ENCODE measurements around the gene NMU.
"Not testable (repeated sequence)": the region's sequence is repeated elsewhere in the genome, so short reads cannot be mapped to it uniquely, and the experiment has no call there.

Gene NMU, protein sequence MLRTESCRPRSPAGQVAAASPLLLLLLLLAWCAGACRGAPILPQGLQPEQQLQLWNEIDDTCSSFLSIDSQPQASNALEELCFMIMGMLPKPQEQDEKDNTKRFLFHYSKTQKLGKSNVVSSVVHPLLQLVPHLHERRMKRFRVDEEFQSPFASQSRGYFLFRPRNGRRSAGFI

DNA sequence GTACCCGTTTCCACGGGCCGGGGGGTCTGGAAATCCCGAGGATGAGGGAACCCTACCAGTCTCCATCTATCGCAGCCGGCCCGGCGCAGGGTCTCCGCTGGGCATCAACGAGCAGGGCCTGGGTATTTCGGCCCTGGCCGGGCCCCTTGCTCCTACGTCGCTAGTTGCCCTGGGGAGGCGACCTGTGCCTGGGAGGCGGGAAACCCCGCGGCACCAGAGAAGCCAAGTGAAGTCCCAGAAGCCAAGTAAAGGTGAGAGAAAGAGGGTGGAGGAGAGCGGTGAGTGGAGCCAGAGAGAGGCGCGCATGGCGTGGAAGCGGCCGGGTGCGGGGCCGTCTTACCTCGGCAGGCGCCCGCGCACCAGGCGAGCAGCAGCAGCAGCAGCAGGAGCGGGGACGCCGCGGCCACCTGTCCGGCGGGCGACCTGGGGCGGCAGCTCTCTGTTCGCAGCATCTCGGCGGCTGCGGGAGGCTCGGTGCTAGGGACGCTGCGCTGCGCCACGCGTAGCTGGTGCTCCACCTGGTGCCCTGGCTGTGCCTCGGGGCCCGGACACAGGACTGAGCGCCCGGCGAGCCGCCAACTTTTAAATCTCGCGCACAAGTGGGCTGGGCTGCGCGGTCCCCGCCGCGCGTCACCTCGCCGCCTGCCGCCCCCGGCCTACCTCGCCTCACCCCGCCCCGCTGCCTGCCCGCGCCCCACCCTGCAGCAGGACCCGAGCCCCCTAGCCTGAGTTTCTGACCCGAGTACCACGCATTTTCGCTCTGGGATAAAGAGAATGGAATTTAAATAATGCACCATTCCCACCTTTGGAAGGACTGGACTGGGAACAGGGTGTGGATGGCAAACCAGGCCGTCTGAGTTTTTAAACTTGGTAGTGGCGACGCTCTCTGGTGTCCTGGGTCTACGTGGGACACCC is at the start of gene NMU:
Gene NMU (minus strand): TSS at position 558 of the 915 bp plus-strand sequence. CDS start 106 bp downstream, at position 452.
- TF ChIP-seq, protein P1, sequence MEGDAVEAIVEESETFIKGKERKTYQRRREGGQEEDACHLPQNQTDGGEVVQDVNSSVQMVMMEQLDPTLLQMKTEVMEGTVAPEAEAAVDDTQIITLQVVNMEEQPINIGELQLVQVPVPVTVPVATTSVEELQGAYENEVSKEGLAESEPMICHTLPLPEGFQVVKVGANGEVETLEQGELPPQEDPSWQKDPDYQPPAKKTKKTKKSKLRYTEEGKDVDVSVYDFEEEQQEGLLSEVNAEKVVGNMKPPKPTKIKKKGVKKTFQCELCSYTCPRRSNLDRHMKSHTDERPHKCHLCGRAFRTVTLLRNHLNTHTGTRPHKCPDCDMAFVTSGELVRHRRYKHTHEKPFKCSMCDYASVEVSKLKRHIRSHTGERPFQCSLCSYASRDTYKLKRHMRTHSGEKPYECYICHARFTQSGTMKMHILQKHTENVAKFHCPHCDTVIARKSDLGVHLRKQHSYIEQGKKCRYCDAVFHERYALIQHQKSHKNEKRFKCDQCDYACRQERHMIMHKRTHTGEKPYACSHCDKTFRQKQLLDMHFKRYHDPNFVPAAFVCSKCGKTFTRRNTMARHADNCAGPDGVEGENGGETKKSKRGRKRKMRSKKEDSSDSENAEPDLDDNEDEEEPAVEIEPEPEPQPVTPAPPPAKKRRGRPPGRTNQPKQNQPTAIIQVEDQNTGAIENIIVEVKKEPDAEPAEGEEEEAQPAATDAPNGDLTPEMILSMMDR (IDR thresholded peaks at IDR 0.05; ENCODE audit: insufficient read depth, missing control alignments): peak; percentile 12
- FAIRE-seq (no peak), DNase-seq (ENCODE audit: insufficient read length, low spot score) (peak; percentile 23)

DNA sequence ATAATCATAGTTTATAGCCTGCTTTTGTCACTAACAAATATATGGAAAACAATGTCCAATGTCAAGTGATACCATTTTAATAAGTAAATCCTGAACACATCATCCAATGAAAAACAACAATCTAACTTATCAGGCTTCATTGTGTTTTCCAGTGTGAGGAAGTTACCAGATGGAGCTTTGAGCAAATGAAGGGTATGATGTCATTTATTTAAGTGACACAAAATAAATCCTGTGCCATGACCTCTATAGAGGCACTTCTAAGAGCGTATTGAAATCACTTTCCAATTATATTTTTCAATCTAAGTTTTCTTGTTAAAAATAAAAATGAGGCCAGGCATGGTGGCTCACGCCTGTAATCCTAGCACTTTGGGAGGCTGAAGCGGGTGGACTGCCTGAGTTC is 48.2 kb upstream of the NMU start:
- TF ChIP-seq, protein P1 (IDR thresholded peaks at IDR 0.05; ENCODE audit: insufficient read depth, missing control alignments): no peak
- no peak for DNase-seq (ENCODE audit: insufficient read length, low spot score)
- no peak for FAIRE-seq

DNA sequence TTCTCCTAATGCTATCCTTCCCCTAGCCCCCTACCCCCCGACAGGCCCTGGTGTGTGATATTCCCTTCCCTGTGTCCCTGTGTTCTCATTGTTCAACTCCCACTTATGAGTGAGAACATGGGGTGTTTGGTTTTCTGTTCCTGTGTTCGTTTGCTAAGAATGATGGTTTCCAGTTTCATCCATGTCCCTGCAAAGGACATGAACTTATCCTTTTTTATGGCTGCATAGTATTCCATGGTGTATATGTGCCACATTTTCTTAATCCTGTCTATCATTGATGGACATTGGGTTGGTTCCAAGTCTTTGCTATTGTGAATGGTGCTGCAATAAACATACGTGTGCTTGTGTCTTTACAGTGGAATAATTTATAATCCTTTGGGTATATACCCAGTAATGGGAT is 46.7 kb upstream of the NMU start:
- DNase-seq (ENCODE audit: insufficient read length, low spot score): not testable (repeated sequence)

DNA sequence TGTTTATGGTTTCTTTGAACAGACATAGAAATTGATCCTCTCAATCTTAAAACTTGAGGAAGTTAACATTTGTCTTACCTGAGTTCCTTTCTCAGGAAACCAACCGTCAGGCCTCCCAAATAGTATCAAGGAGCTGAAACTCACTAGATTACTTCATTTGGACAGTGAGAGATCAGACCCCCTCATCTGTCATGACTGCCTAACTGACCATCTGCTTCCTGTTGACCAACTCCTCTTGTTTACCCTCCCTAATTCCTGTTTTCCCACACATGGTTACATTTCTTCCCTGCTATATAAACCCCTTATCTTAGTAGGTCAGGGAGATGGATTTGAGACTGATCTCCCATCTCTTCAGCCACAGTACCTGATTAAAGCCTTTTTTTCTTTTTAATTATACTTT is 46.2 kb upstream of the NMU start:
- TF ChIP-seq, protein P1 (IDR thresholded peaks at IDR 0.05; ENCODE audit: insufficient read depth, missing control alignments): no peak
- FAIRE-seq (no peak), DNase-seq (ENCODE audit: insufficient read length, low spot score) (no peak)

More for the DNA sequence above, 46.7 kb upstream of the NMU start:
- FAIRE-seq: not testable (repeated sequence)

DNA sequence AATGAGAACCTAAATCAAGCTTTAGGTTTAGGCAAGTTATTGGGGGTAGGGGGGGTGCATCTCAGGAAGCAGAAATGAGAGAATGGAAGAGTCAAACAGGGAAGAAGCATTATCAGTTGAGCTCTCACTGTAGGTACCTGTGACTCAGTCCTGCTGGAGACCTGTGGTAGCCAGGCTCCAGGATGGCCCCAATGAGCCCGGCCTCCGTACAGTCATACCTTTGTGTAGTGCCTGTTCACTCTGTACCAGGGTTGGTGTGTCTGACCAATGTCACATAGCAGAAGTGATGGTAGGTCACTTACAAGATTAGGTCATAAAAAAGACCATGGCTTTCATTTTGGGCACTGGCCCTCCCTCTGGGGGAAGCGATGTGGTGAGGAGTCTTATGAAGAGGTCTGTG is 45.3 kb upstream of the NMU start:
- TF ChIP-seq, protein P1 (IDR thresholded peaks at IDR 0.05; ENCODE audit: insufficient read depth, missing control alignments): no peak
- FAIRE-seq: no peak
- no peak for DNase-seq (ENCODE audit: insufficient read length, low spot score)

DNA sequence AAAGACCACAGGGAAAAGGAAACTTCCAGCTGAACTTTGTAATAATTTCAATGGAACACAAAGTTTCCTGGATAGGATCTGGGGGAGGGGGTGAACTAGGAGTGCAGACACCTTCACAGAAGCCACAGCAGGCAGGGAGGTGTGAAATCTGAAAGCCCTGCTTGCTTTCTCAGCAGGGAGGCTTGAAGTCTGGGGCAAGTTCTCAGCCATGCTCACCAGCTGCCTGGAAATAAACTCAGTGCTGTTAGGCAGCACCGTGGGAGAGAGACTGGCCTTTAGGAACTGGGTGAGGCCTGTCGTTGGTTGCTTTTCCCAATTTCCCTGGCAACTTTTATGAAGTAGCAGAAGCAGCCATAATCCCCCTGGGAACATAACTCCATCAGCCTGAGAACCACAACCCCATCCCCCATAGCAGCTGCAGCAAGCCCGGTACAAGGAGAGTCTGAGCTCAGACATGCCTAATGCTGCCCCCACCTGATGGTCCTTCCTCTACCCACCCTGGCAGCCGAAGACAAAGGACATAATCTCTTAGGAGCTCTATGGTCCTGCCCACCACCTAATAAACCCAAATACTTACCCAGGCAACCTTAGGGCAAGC is 39.2 kb upstream of the NMU start:
- TF ChIP-seq, protein P1 (IDR thresholded peaks at IDR 0.05; ENCODE audit: insufficient read depth, missing control alignments): no peak
- FAIRE-seq (no peak), DNase-seq (ENCODE audit: insufficient read length, low spot score) (no peak)

DNA sequence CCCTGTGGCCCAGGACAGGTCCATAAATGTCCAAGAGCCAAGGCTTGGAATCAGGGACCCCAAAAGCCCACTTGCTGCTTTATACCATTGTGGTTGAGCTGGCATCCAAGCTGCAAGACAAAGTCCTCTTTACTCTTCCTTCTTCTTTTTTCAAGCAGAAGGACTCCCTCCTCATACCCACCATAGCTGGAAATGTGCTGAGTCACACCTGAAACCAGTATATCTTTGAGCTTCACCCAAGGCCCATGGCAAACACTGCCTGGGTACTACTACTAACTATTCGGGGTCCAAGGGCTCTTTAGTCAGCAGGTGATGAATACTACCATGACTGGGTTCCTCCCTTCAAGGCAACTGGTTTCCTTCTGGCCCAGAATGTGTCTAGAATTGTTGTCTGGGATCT is 37.3 kb upstream of the NMU start:
- TF ChIP-seq, protein P1 (IDR thresholded peaks at IDR 0.05; ENCODE audit: insufficient read depth, missing control alignments): no peak
- DNase-seq (ENCODE audit: insufficient read length, low spot score) (no peak), FAIRE-seq (no peak)
